Adrenal gland (tissue), 5 donors: ENCODE measurements around the gene JAK3.

Source experiments
- CTCF ChIP-seq, 6 experiments: fragments of 450-650 bp in 4 of 6; fragments of 200-600 bp in 2 of 6; sonication (generic) in 1 of 6; IDR thresholded peaks; 1 replicate in 5 of 6; 2 replicates in 1 of 6; pipeline versions ENCODE4 v1.5.1 to v1.8.0; 2016 to 2021; ENCODE audit warnings: antibody characterized with exemption in 6 of 6, mild to moderate bottlenecking in 2 of 6, moderate library complexity in 1 of 6
- POLR2A ChIP-seq, 2 donors: fragments of 450-650 bp; IDR thresholded peaks; one replicate each; pipeline ENCODE4 v1.6.1; 2017; ENCODE audit warnings: antibody characterized with exemption in 2 of 2, mild to moderate bottlenecking in 2 of 2, moderate library complexity in 1 of 2
- donor health status: DM: no; HTN: no; CAD: no.

GRCh38 chr19:17861542-17862402 is 14.0 kb upstream of the JAK3 start:
- TF ChIP-seq CTCF (IDR thresholded peaks at IDR 0.05), result no peak
- no peak for TF ChIP-seq POLR2A (IDR thresholded peaks at IDR 0.05)
